Calu3 (cell line): ENCODE measurements around the gene SLC19A2. TPM values are rescaled to one million over a fixed set of nuclear protein-coding genes. Genes with fewer than 3 reads are reported as not detected.
"Not testable (repeated sequence)": the region's sequence is repeated elsewhere in the genome, so short reads cannot be mapped to it uniquely, and the experiment has no call there.

ENCODE experiments used
- Bru-seq: library from RNA; stranded (reverse); fragments of 400-500 nt; gene quantifications from one replicate; lab custom pipeline; 2021; lab: Mats Ljungman, UMichigan
- BruChase-seq, 2 experiments: library from RNA; stranded (reverse); fragments of 400-500 nt; gene quantifications; one replicate each; lab custom pipeline; 2021; lab: Mats Ljungman, UMichigan
- BruUV-seq: library from RNA; stranded (reverse); fragments of 400-500 nt; replicated peaks from 2 replicates; lab custom pipeline; 2021; lab: Mats Ljungman, UMichigan
- CTCF ChIA-PET: fragments of 300-600 bp; sonication (Branson Sonifier 250); formaldehyde crosslinking; loops from one replicate; lab custom pipeline; 2022; ENCODE audit warnings: antibody characterized with exemption; lab: Charles Lee
- DNase-seq: peaks from one replicate; pipeline ENCODE4 v3.0.0; 2022
- H3K27ac Mint-ChIP-seq: one replicate; pipeline ENCODE4 v1.8.0; 2022; ENCODE audit warnings: mixed read lengths; ENCODE audit not compliant: unreplicated experiment
- H3K27me3 Mint-ChIP-seq: one replicate; pipeline ENCODE4 v1.8.0; 2022; ENCODE audit warnings: mixed read lengths; ENCODE audit not compliant: unreplicated experiment
- H3K36me3 Mint-ChIP-seq: one replicate; pipeline ENCODE4 v1.8.0; 2022; ENCODE audit warnings: mild to moderate bottlenecking, moderate library complexity, mixed read lengths; ENCODE audit not compliant: insufficient read depth, unreplicated experiment
- H3K4me1 Mint-ChIP-seq: one replicate; pipeline ENCODE4 v1.8.0; 2022; ENCODE audit warnings: mild to moderate bottlenecking, low read depth, mixed read lengths; ENCODE audit not compliant: unreplicated experiment
- H3K4me3 Mint-ChIP-seq: one replicate; pipeline ENCODE4 v1.8.0; 2022; ENCODE audit warnings: mild to moderate bottlenecking, low read depth, moderate library complexity, mixed read lengths; ENCODE audit not compliant: unreplicated experiment
- H3K9me3 Mint-ChIP-seq: one replicate; pipeline ENCODE4 v1.8.0; 2022; ENCODE audit warnings: low read depth, mixed read lengths; ENCODE audit not compliant: unreplicated experiment
- intact Hi-C: fragments of 100-400 bp; cut with micrococcal nuclease; formaldehyde crosslinking; loops from one replicate; pipeline ENCODE4 v1.10.0; 2022; ENCODE audit not compliant: unreplicated experiment
- long read RNA-seq: library from polyadenylated mRNA; stranded (forward); transcript quantifications from one replicate; pipeline ENCODE4 v2.0.0, GENCODE V29; 2022
- total RNA-seq: library from RNA; stranded (reverse); gene quantifications from 2 replicates; pipeline ENCODE4 v1.2.3, GENCODE V29; 2022
- TF ChIP-seq, protein P1 (sequence below): fragments of 200-600 bp; IDR thresholded peaks from one replicate; pipeline ENCODE4 v1.8.0; 2022; ENCODE audit warnings: antibody characterized with exemption; ENCODE audit not compliant: unreplicated experiment

The SLC19A2 gene, protein sequence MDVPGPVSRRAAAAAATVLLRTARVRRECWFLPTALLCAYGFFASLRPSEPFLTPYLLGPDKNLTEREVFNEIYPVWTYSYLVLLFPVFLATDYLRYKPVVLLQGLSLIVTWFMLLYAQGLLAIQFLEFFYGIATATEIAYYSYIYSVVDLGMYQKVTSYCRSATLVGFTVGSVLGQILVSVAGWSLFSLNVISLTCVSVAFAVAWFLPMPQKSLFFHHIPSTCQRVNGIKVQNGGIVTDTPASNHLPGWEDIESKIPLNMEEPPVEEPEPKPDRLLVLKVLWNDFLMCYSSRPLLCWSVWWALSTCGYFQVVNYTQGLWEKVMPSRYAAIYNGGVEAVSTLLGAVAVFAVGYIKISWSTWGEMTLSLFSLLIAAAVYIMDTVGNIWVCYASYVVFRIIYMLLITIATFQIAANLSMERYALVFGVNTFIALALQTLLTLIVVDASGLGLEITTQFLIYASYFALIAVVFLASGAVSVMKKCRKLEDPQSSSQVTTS
- total RNA-seq (22.0 and 24.2 TPM in 2 replicates), Bru-seq, nascent RNA (percentile 93 among the genes with signal in this experiment), BruChase-seq, experiment 1, labeled RNA remaining after a 6-hour chase (percentile 70 among the genes with signal in this experiment), BruChase-seq, experiment 2, labeled RNA remaining after a 2-hour chase (percentile 90 among the genes with signal in this experiment)
- long read RNA-seq, transcript SLC19A2-201 (6 exons, 3,671 nt): major isoform, 28 of 36 reads
- long read RNA-seq, partial matches to known transcripts: 1 of 36 reads
- long read RNA-seq, other reads (novel, unspliced or antisense): 5 of 36 reads

DNA sequence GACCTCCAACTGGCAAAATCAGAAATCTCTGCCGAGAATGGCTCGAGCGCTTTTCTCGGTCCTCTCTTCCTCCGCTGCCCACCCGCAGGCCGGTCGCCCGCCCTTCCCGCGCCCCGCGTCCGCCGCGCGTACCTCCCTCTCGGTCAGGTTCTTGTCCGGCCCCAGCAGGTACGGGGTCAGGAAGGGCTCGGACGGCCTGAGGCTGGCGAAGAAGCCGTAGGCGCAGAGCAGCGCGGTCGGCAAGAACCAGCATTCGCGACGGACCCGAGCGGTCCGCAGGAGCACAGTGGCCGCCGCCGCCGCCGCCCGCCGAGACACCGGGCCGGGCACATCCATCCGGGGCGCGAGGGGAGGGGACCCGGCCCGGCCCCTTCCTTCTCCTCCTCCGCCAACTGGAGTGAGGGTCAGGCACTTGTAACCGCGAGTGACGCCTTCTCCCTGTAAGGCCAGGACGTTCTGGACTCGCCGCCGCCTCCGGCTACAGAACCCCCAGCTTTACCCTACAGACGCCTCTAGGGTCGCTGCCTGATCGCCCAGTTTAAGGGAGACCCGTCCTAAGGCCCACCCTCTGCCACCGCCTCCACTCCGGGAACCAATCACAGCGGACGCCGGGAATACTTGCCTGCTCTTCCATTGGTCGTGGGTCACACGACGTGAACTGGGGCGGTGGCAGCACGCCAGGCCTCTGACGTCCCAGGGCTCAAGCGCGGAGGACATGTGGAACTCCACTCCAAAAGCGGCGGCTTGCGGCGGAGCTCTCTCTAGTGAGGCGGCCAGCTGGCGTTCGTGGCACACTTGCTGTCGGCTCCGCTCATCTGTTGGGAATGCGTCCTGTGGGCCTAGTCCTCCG, at the start of gene SLC19A2:
SLC19A2 (minus strand) TSS at position 514 of the 850 bp plus-strand sequence; CDS start at position 336, 178 bp downstream.
- H3K9me3 Mint-ChIP-seq: no peaks in the 10 kb centered on the region
- CTCF ChIA-PET: interaction anchor here (0.8 to 3.1 kb wide), 8 partner anchors 11 to 226 kb away, joined by 3 to 25 read pairs (median 6); partner anchors contain the start of genes BLZF1, F5 and NME7
- H3K4me1 Mint-ChIP-seq: peaks cover 63% of the 10 kb centered on the region
- peaks cover 57% of the 10 kb centered on the region for H3K36me3 Mint-ChIP-seq
- no TSS peak for BruUV-seq
- H3K27ac Mint-ChIP-seq: peak within 1 kb of the TSS; percentile 99
- intact Hi-C loops: loop anchor here (1.0 to 5.0 kb wide), 4 partner anchors 23 to 61 kb away; no protein-coding TSS in a partner anchor
- H3K27me3 Mint-ChIP-seq: no peaks in the 10 kb centered on the region
- H3K4me3 Mint-ChIP-seq: peak within 1 kb of the TSS; percentile 87
- TF ChIP-seq, protein P1, sequence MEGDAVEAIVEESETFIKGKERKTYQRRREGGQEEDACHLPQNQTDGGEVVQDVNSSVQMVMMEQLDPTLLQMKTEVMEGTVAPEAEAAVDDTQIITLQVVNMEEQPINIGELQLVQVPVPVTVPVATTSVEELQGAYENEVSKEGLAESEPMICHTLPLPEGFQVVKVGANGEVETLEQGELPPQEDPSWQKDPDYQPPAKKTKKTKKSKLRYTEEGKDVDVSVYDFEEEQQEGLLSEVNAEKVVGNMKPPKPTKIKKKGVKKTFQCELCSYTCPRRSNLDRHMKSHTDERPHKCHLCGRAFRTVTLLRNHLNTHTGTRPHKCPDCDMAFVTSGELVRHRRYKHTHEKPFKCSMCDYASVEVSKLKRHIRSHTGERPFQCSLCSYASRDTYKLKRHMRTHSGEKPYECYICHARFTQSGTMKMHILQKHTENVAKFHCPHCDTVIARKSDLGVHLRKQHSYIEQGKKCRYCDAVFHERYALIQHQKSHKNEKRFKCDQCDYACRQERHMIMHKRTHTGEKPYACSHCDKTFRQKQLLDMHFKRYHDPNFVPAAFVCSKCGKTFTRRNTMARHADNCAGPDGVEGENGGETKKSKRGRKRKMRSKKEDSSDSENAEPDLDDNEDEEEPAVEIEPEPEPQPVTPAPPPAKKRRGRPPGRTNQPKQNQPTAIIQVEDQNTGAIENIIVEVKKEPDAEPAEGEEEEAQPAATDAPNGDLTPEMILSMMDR: peak; percentile 49
- peak; percentile 99 for DNase-seq

DNA sequence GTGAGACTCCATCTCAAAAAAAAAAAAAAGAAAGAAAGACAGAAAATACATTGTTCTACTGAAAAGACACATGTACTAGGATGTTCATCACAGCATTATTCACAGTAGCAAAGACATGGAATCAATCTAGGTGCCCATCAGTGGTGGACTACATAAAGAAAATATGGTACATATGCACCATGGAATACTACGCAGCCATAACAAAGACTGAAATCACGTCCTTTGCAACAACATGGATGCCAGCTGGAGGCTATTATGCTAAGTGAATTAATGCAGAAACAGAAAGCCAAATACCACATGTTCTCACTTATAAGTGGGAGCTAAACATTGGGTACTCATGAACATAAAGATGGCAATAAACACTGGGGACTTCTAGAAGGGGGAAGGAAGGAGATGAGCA, 48.9 kb upstream of the SLC19A2 start:
- Mint-ChIP-seq H3K4me1 (peaks cover 68% of the 10 kb centered on the region), H3K36me3 (no peaks in the 10 kb centered on the region), H3K27ac (no peak overlapping the region), H3K27me3 (no peaks in the 10 kb centered on the region), H3K9me3 (no peaks in the 10 kb centered on the region), H3K4me3 (no peak overlapping the region)
- TF ChIP-seq, protein P1: no peak
- CTCF ChIA-PET: interaction anchor here (0.6 kb wide), 1 partner anchor 819 kb away, joined by 3 read pairs; no protein-coding TSS in a partner anchor
- no TSS peak for BruUV-seq
- intact Hi-C loops: no loop called here
- no peak for DNase-seq

DNA sequence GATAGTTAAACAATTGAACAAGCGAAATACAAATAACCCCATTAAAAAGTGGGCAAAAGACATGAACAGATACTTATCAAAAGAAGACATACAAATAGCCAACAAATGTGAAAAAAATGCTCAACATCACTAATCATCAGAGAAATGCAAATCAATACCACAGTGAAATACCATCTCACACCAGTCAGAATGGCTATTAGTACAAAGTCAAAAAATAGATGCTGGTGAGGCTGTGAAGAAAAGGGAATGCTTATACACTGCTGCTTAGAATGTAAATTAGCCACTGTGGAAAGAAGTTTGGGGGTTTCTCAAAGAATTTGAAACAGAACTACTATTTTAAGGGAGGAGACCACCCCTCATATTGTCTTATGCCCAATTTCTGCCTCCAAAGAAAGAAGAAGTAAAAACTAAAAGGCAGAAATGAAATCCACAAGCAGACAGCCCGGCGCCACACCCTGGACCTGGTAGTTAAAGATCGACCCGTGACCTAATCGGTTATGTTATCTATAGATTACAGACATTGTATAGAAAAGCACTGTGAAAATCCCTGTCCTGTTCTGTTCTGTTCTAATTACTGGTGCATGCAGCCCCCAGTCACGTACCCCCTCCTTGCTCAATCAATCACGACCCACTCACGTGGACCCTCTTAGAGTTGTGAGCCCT, 47.9 kb upstream of the SLC19A2 start:
- H3K27me3 Mint-ChIP-seq, H3K9me3 Mint-ChIP-seq, H3K36me3 Mint-ChIP-seq, DNase-seq, intact Hi-C loops, BruUV-seq: not testable (repeated sequence)
- H3K4me3 Mint-ChIP-seq: peak overlapping the region; percentile 41
- CTCF ChIA-PET: interaction anchor here (0.6 kb wide), 1 partner anchor 818 kb away, joined by 3 read pairs; no protein-coding TSS in a partner anchor
- H3K27ac Mint-ChIP-seq: peak overlapping the region; percentile 47
- peaks cover 68% of the 10 kb centered on the region for H3K4me1 Mint-ChIP-seq

DNA sequence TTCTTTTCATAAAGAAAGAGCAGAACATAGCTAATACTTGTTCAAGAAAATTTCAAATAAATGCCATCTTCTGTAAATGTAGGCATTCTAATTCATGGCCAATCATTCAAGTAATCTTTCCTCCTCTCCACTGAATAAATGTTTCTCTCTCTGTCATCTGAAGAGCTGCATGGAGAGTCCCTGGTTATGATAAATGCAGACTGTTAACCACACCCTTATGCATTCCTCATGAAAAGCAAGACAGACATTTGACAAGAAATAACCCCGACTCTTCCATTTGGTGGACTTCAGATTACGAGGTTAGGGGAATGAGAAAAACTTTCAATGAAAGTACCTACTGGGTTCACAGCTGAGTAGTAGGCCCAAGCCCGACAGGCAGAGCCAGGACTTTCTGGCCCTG, 44.7 kb upstream of the SLC19A2 start:
- TF ChIP-seq, protein P1: no peak
- no peak overlapping the region for H3K4me3 Mint-ChIP-seq
- peaks cover 89% of the 10 kb centered on the region for H3K4me1 Mint-ChIP-seq
- BruUV-seq: no TSS peak
- CTCF ChIA-PET: no interaction called here
- no peak for DNase-seq
- H3K36me3 Mint-ChIP-seq: peaks cover 8% of the 10 kb centered on the region
- H3K27ac Mint-ChIP-seq: no peak overlapping the region
- no peaks in the 10 kb centered on the region for H3K27me3 Mint-ChIP-seq
- no peaks in the 10 kb centered on the region for H3K9me3 Mint-ChIP-seq
- intact Hi-C loops: no loop called here
